Activated CD8-positive, alpha-beta T cell treated with anti-CD3 and anti-CD28 coated beads for 36 hours (primary cell): ENCODE results near the gene LARGE1. TPM values are rescaled to one million over a fixed set of nuclear protein-coding genes. Genes with fewer than 3 reads are reported as not detected.

Source experiments
- ATAC-seq: fragments of 200-7000 bp; cut with Tn5 transposase; one replicate; pipeline ENCODE4 v1.10.0; 2021; ENCODE audit warnings: mild to moderate bottlenecking, moderate library complexity
- CTCF ChIA-PET: fragments of 350-600 bp; sonication (Branson Sonifier 250); formaldehyde crosslinking; loops from one replicate; lab custom pipeline; 2021; ENCODE audit warnings: antibody characterized with exemption; lab: Charles Lee
- POLR2A ChIA-PET: fragments of 350-600 bp; sonication (Branson Sonifier 250); formaldehyde crosslinking; loops from one replicate; lab custom pipeline; 2021; ENCODE audit warnings: antibody characterized with exemption; lab: Charles Lee
- DNase-seq: peaks from one replicate; pipeline ENCODE4 v3.0.0-alpha.2; 2020
- H3K27ac Mint-ChIP-seq: one replicate; pipeline ENCODE4 v1.8.0; 2021; ENCODE audit warnings: mild to moderate bottlenecking, mixed read lengths
- H3K27me3 Mint-ChIP-seq: one replicate; pipeline ENCODE4 v1.8.0; 2021; ENCODE audit warnings: mixed read lengths
- H3K36me3 Mint-ChIP-seq: one replicate; pipeline ENCODE4 v1.8.0; 2021; ENCODE audit warnings: low read depth, mixed read lengths
- H3K4me1 Mint-ChIP-seq: one replicate; pipeline ENCODE4 v1.8.0; 2021; ENCODE audit warnings: low read depth, mixed read lengths
- H3K4me3 Mint-ChIP-seq: one replicate; pipeline ENCODE4 v1.8.0; 2021; ENCODE audit warnings: mild to moderate bottlenecking, moderate library complexity, mixed read lengths
- H3K9me3 Mint-ChIP-seq: one replicate; pipeline ENCODE4 v1.8.0; 2021; ENCODE audit warnings: mixed read lengths
- intact Hi-C: fragments of 100-400 bp; cut with micrococcal nuclease; formaldehyde crosslinking; loops from one replicate; pipeline ENCODE4 v1.10.0; 2022
- total RNA-seq, 2 experiments: library from RNA; stranded (reverse); gene quantifications; one replicate each; pipeline ENCODE4 v1.2.3, GENCODE V29; 2021
- TF ChIP-seq, protein P1 (sequence below): fragments of 200-600 bp; IDR thresholded peaks from one replicate; pipeline ENCODE4 v1.8.0; 2022; ENCODE audit warnings: antibody characterized with exemption, mild to moderate bottlenecking

The LARGE1 gene
- total RNA-seq, 2 experiments from 2014 or later, result 0.31 to 0.32 TPM

GRCh38 chr22:33542722-33543121, 377.6 kb downstream of the LARGE1 start:
- no peaks in the 10 kb centered on the region for H3K4me1 Mint-ChIP-seq
- intact Hi-C loops, result no loop called here
- no peaks in the 10 kb centered on the region for H3K27me3 Mint-ChIP-seq
- ChIA-PET CTCF (no interaction called here), POLR2A (no interaction called here)
- no peak overlapping the region for H3K4me3 Mint-ChIP-seq
- H3K9me3 Mint-ChIP-seq, result peaks cover 2% of the 10 kb centered on the region
- no peak for ATAC-seq
- H3K27ac Mint-ChIP-seq, result no peak overlapping the region
- DNase-seq, result no peak
- no peaks in the 10 kb centered on the region for H3K36me3 Mint-ChIP-seq
- TF ChIP-seq, protein P1, sequence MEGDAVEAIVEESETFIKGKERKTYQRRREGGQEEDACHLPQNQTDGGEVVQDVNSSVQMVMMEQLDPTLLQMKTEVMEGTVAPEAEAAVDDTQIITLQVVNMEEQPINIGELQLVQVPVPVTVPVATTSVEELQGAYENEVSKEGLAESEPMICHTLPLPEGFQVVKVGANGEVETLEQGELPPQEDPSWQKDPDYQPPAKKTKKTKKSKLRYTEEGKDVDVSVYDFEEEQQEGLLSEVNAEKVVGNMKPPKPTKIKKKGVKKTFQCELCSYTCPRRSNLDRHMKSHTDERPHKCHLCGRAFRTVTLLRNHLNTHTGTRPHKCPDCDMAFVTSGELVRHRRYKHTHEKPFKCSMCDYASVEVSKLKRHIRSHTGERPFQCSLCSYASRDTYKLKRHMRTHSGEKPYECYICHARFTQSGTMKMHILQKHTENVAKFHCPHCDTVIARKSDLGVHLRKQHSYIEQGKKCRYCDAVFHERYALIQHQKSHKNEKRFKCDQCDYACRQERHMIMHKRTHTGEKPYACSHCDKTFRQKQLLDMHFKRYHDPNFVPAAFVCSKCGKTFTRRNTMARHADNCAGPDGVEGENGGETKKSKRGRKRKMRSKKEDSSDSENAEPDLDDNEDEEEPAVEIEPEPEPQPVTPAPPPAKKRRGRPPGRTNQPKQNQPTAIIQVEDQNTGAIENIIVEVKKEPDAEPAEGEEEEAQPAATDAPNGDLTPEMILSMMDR, result no peak

GRCh38 chr22:33542153-33542552, 378.1 kb downstream of the LARGE1 start:
- TF ChIP-seq, protein P1, result no peak
- peaks cover 2% of the 10 kb centered on the region for H3K9me3 Mint-ChIP-seq
- DNase-seq, result no peak

GRCh38 chr22:33539902-33540751, 380.1 kb downstream of the LARGE1 start:
- Mint-ChIP-seq H3K4me1 (no peaks in the 10 kb centered on the region), H3K27me3 (no peaks in the 10 kb centered on the region), H3K4me3 (no peak overlapping the region), H3K27ac (no peak overlapping the region), H3K36me3 (no peaks in the 10 kb centered on the region), H3K9me3 (peaks cover 2% of the 10 kb centered on the region)
- intact Hi-C loops, result no loop called here
- ATAC-seq (no peak), DNase-seq (no peak)
- TF ChIP-seq, protein P1, result no peak
- ChIA-PET CTCF (no interaction called here), POLR2A (no interaction called here)

More at GRCh38 chr22:33542153-33542552, 378.1 kb downstream of the LARGE1 start:
- ChIA-PET CTCF (no interaction called here), POLR2A (interaction anchor here (0.6 kb wide), 1 partner anchor 922 kb away, joined by 3 read pairs; no protein-coding TSS in a partner anchor)
- intact Hi-C loops, result no loop called here
- H3K4me3 Mint-ChIP-seq, result no peak overlapping the region
- H3K27ac Mint-ChIP-seq, result no peak overlapping the region
- H3K4me1 Mint-ChIP-seq, result no peaks in the 10 kb centered on the region
- no peak for ATAC-seq
- H3K36me3 Mint-ChIP-seq, result no peaks in the 10 kb centered on the region
- no peaks in the 10 kb centered on the region for H3K27me3 Mint-ChIP-seq

DNA sequence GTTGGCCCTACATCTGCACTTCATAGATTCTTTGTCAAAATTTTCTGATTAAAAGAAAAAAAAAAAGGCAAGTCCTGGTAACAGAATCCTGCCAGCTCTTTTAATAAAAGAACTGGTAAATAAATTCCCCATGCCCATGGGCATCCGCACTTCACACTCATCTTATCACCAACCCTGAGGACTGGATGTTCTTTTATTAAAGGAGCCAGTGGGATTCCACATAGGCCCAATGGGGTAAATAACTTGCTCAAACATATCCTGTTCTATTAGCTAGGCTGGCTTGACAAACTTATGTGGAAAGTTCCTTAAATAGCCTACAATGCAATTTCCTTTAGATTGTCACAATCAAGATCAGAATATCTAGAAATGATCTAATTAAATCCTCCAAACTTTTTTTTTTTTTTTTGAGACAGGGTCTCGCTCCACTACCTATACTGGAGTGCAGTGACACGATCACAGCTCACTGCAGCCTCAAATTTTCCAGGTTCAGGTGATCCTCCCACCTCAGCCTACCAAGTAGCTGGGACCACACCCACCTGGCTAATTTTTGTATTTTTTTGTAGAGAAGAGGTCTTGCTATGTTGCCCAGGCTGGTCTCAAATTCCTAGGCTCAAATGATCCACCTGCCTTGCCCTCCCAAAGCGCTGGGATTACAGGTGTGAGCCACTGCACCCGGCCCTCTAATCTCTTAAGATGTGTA, 380.9 kb downstream of the LARGE1 start:
- Mint-ChIP-seq H3K9me3 (no peaks in the 10 kb centered on the region), H3K36me3 (no peaks in the 10 kb centered on the region), H3K4me1 (no peaks in the 10 kb centered on the region), H3K4me3 (no peak overlapping the region), H3K27ac (no peak overlapping the region), H3K27me3 (no peaks in the 10 kb centered on the region)
- intact Hi-C loops, result no loop called here
- POLR2A ChIA-PET, result interaction anchor here (0.6 kb wide), 1 partner anchor 862 kb away, joined by 6 read pairs; no protein-coding TSS in a partner anchor
- CTCF ChIA-PET, result no interaction called here
- no peak for ATAC-seq
- DNase-seq, result no peak
- TF ChIP-seq, protein P1, result no peak
